Caco-2 (cell line): Measurements from ENCODE around the gene RXRA. TPM values are rescaled to one million over a fixed set of nuclear protein-coding genes. Genes with fewer than 3 reads are reported as not detected.
A peak's percentile ranks its signal among the peaks of the same experiment; 100 is the strongest.

ENCODE experiments used
- BruUV-seq: library from RNA; stranded (reverse); fragments of 400-500 nt; replicated peaks from 2 replicates; lab custom pipeline; 2021; lab: Mats Ljungman, UMichigan
- CTCF ChIA-PET: fragments of 300-600 bp; sonication (Branson Sonifier 250); formaldehyde crosslinking; loops from one replicate; lab custom pipeline; 2022; ENCODE audit warnings: antibody characterized with exemption; lab: Charles Lee
- POLR2A ChIA-PET: fragments of 300-600 bp; sonication (Branson Sonifier 250); formaldehyde crosslinking; loops from one replicate; lab custom pipeline; 2022; ENCODE audit warnings: antibody characterized with exemption; lab: Charles Lee
- DNase-seq, 2 experiments: peaks; one replicate each; pipeline versions ENCODE4 v3.0.0 to v3.0.0-alpha.2; 2020 to 2022
- H3K27me3 ChIP-seq: replicated peaks from 2 replicates; pipeline ENCODE4 v1.6.0; 2011; ENCODE audit warnings: low read length; ENCODE audit not compliant: control insufficient read depth, insufficient read depth
- H3K36me3 ChIP-seq: 2 replicates; pipeline ENCODE4 v1.5.1; 2011; ENCODE audit warnings: low read length; ENCODE audit not compliant: control insufficient read depth, insufficient read depth
- H3K4me1 ChIP-seq: fragments of 250-450 bp; sonication (Bioruptor Pico); 2 replicates; pipeline ENCODE4 v1.5.1; 2020; ENCODE audit warnings: mild to moderate bottlenecking
- H3K4me3 ChIP-seq: 2 replicates; pipeline ENCODE4 v1.5.1; 2011; ENCODE audit warnings: low read depth, mild to moderate bottlenecking, control low read depth, low read length
- H3K9me3 ChIP-seq: fragments of 250-450 bp; sonication (Bioruptor Pico); 2 replicates; pipeline ENCODE4 v1.5.1; 2020; ENCODE audit warnings: mild to moderate bottlenecking, moderate library complexity
- H3K27ac Mint-ChIP-seq: one replicate; pipeline ENCODE4 v1.8.0; 2022; ENCODE audit warnings: mixed read lengths; ENCODE audit not compliant: unreplicated experiment
- H3K27me3 Mint-ChIP-seq: one replicate; pipeline ENCODE4 v1.8.0; 2022; ENCODE audit warnings: mixed read lengths; ENCODE audit not compliant: insufficient read depth, unreplicated experiment
- H3K36me3 Mint-ChIP-seq: one replicate; pipeline ENCODE4 v1.8.0; 2022; ENCODE audit warnings: mild to moderate bottlenecking, mixed read lengths; ENCODE audit not compliant: insufficient read depth, unreplicated experiment
- H3K4me1 Mint-ChIP-seq: one replicate; pipeline ENCODE4 v1.8.0; 2022; ENCODE audit warnings: low read depth, mixed read lengths; ENCODE audit not compliant: unreplicated experiment
- H3K4me3 Mint-ChIP-seq: one replicate; pipeline ENCODE4 v1.8.0; 2022; ENCODE audit warnings: mild to moderate bottlenecking, moderate library complexity, mixed read lengths; ENCODE audit not compliant: unreplicated experiment
- H3K9me3 Mint-ChIP-seq: one replicate; pipeline ENCODE4 v1.8.0; 2022; ENCODE audit warnings: mixed read lengths; ENCODE audit not compliant: unreplicated experiment
- CTCF ChIP-seq, 2 experiments: fragments of 200-600 bp in 1 of 2; IDR thresholded peaks; 1 replicate in 1 of 2; 2 replicates in 1 of 2; pipeline versions ENCODE4 v1.5.1 to v1.8.0; 2011 to 2022; ENCODE audit warnings: antibody characterized with exemption in 1 of 2, control low read depth in 1 of 2, inconsistent platforms in 1 of 2, low read depth in 1 of 2, low read length in 1 of 2, mild to moderate bottlenecking in 1 of 2, moderate library complexity in 1 of 2; ENCODE audit not compliant: insufficient read depth in 1 of 2, severe bottlenecking in 1 of 2, unreplicated experiment in 1 of 2
- intact Hi-C: fragments of 100-400 bp; cut with micrococcal nuclease; formaldehyde crosslinking; loops from one replicate; pipeline ENCODE4 v1.10.0; 2022; ENCODE audit not compliant: unreplicated experiment
- total RNA-seq: library from RNA; stranded (reverse); gene quantifications from 2 replicates; pipeline ENCODE4 v1.2.3, GENCODE V29; 2022

The RXRA gene
- total RNA-seq, 1 experiment from 2014 or later = 69.1 TPM

GRCh38 chr9:134455021-134455471 lies 128.8 kb downstream of the RXRA start:
- Mint-ChIP-seq H3K27ac (peak overlapping the region; percentile 86), H3K4me3 (no peak overlapping the region), H3K4me1 (peaks cover 10% of the 10 kb centered on the region), H3K27me3 (peaks cover 6% of the 10 kb centered on the region), H3K36me3 (peaks cover 5% of the 10 kb centered on the region), H3K9me3 (peaks cover 10% of the 10 kb centered on the region)
- no TSS peak for BruUV-seq
- Histone ChIP-seq H3K4me1 (peaks cover 24% of the 10 kb centered on the region), H3K4me3 (no peak overlapping the region), H3K27me3 (no peaks in the 10 kb centered on the region), H3K9me3 (no peaks in the 10 kb centered on the region), H3K36me3 (no peaks in the 10 kb centered on the region)
- DNase-seq = no peak
- POLR2A ChIA-PET = interaction anchor here (0.6 kb wide), 1 partner anchor 56 kb away, joined by 15 read pairs; no protein-coding TSS in a partner anchor
- intact Hi-C loops = no loop called here
- CTCF ChIA-PET = no interaction called here
- no peak for TF ChIP-seq CTCF (IDR thresholded peaks at IDR 0.05; ENCODE audit: insufficient read depth in 1 of 2, low read depth in 1 of 2, low read length in 1 of 2, severe bottlenecking in 1 of 2, unreplicated experiment in 1 of 2)

GRCh38 chr9:134455537-134455933 lies 129.3 kb downstream of the RXRA start:
- Mint-ChIP-seq H3K9me3 (peaks cover 10% of the 10 kb centered on the region), H3K4me3 (no peak overlapping the region), H3K27ac (peak overlapping the region; percentile 57), H3K4me1 (peaks cover 10% of the 10 kb centered on the region), H3K36me3 (peaks cover 4% of the 10 kb centered on the region), H3K27me3 (peaks cover 3% of the 10 kb centered on the region)
- no TSS peak for BruUV-seq
- ChIA-PET POLR2A (no interaction called here), CTCF (interaction anchor here (1.4 kb wide), 1 partner anchor 12 kb away, joined by 4 read pairs; no protein-coding TSS in a partner anchor)
- no peak for DNase-seq
- Histone ChIP-seq H3K4me1 (peaks cover 24% of the 10 kb centered on the region), H3K27me3 (no peaks in the 10 kb centered on the region), H3K9me3 (no peaks in the 10 kb centered on the region), H3K4me3 (no peak overlapping the region), H3K36me3 (no peaks in the 10 kb centered on the region)
- intact Hi-C loops = no loop called here
- no peak for TF ChIP-seq CTCF (IDR thresholded peaks at IDR 0.05; ENCODE audit: insufficient read depth in 1 of 2, low read depth in 1 of 2, low read length in 1 of 2, severe bottlenecking in 1 of 2, unreplicated experiment in 1 of 2)

GRCh38 chr9:134455934-134456755 lies 129.9 kb downstream of the RXRA start:
- H3K4me3 Mint-ChIP-seq = no peak overlapping the region
- DNase-seq = no peak
- no TSS peak for BruUV-seq

More at GRCh38 chr9:134455934-134456755, 129.9 kb downstream of the RXRA start:
- Mint-ChIP-seq H3K27ac (peak overlapping the region; percentile 57), H3K36me3 (no peaks in the 10 kb centered on the region), H3K27me3 (peaks cover 3% of the 10 kb centered on the region), H3K4me1 (peaks cover 10% of the 10 kb centered on the region), H3K9me3 (peaks cover 10% of the 10 kb centered on the region)
- Histone ChIP-seq H3K9me3 (no peaks in the 10 kb centered on the region), H3K36me3 (no peaks in the 10 kb centered on the region), H3K4me3 (no peak overlapping the region), H3K27me3 (no peaks in the 10 kb centered on the region), H3K4me1 (peaks cover 24% of the 10 kb centered on the region)
- TF ChIP-seq CTCF (IDR thresholded peaks at IDR 0.05; ENCODE audit: insufficient read depth in 1 of 2, low read depth in 1 of 2, low read length in 1 of 2, severe bottlenecking in 1 of 2, unreplicated experiment in 1 of 2) = no peak
- ChIA-PET CTCF (interaction anchor here (1.4 kb wide), 1 partner anchor 11 kb away, joined by 4 read pairs; no protein-coding TSS in a partner anchor), POLR2A (no interaction called here)
- intact Hi-C loops = no loop called here
